ENCODE data around the gene SYNGAP1. TPM values are rescaled to one million over a fixed set of nuclear protein-coding genes. Genes with fewer than 3 reads are reported as not detected.

SYNGAP1 gene
- total RNA-seq, 4 donors from 2014 or later, result 0.71 to 2.3 (median 1.3) TPM

DNA sequence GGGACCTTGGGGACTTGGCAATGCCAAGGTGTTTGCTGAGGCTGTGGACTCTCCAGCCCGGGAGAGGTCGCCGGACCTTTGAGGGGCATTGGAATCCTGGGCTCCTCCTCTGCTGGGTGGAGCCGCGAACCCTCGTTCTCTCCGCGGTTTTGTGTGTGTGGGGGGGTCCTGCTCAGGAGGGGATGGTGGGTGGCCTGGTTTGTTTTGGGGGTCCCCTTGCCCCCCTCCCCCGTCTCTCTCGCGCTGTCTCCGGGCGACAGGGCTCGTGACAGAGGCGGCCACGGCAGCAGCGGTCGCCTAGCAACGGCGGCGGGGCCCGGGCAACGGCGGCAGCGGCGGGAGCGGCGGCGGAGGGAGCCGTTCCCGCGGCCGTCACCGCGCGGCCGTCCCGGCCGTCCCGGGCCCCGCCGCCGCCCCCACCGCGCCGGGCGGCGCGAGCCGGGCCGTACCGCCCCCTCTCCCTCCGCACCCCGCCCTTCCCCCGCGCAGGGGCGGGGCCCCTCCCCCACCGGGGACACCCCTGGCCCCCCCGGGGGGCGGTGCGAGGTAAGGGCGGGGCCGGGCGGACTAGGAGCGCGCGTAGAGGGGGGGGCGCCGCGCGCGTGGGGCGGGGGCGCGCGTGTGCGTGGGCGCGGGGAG is 7.8 kb downstream of the SYNGAP1 start:
- H3K27me3 ChIP-seq, result no peaks in the 10 kb centered on the region
- peaks cover 24 to 29% of the 10 kb centered on the region in 2 donors for H3K4me1 ChIP-seq
- H3K27ac ChIP-seq, result peak overlapping the region; percentile 52 to 91 (median 78)
- peak in 1 of 2 donors; percentile 12 for ATAC-seq
- peak overlapping the region; percentile 60 to 75 (median 64) for H3K4me3 ChIP-seq
- no peaks in the 10 kb centered on the region for H3K36me3 ChIP-seq
- intact Hi-C loops (cut with DNase I; ENCODE audit: low total_unique reads) (loop anchor here (5.0 kb wide), 1 partner anchor 140 kb away; the partner anchor contains the start of genes PFDN6 and WDR46), in situ Hi-C loops (cut with MboI; ENCODE audit: low sequenced_read_pairs in 4 of 4) (no loop called here)
- no peaks in the 10 kb centered on the region for H3K9me3 ChIP-seq
- DNase-seq, result no peak
- no peak for TF ChIP-seq POLR2A (IDR thresholded peaks at IDR 0.05)
- TF ChIP-seq, protein P1, sequence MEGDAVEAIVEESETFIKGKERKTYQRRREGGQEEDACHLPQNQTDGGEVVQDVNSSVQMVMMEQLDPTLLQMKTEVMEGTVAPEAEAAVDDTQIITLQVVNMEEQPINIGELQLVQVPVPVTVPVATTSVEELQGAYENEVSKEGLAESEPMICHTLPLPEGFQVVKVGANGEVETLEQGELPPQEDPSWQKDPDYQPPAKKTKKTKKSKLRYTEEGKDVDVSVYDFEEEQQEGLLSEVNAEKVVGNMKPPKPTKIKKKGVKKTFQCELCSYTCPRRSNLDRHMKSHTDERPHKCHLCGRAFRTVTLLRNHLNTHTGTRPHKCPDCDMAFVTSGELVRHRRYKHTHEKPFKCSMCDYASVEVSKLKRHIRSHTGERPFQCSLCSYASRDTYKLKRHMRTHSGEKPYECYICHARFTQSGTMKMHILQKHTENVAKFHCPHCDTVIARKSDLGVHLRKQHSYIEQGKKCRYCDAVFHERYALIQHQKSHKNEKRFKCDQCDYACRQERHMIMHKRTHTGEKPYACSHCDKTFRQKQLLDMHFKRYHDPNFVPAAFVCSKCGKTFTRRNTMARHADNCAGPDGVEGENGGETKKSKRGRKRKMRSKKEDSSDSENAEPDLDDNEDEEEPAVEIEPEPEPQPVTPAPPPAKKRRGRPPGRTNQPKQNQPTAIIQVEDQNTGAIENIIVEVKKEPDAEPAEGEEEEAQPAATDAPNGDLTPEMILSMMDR (IDR thresholded peaks at IDR 0.05 in 4 of 5, conservative IDR thresholded peaks at IDR 0.05 in 1 of 5), result no peak

DNA sequence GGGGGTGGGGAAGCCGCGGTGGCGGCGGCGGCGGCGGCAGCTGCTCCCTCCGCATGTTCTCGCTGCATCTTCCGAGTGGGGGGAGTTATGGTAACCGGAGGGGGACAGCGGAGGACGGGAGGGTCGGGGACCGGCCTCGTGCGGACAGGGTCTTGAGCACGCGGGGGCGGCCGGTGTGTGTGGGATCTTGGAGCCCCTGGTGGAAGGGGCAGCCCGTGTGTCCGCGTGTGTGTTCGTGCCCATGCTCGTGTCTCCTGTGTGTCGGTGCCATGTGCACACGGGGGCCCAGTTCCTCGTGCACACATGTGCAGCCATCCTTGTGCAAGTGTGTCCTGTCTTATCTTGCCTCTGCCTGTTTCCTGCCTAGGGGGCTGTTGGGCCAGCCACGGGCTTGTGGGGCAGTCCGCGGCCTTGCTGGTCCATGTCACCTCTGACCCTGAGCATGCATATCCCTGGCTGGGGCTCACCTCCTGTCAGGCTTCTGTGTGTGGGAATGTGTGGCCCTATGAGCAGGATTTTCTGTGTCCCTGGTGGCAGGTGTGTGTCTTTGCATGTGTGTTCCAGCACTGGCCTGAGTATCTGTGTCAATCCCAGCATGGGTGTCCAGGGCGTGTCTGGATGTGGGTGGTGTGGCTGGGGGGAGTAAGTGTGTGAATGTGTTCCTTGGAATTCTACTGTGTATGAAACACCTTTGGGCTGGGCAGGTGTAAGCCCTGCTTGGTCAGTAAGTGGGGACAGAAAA is 8.5 kb downstream of the SYNGAP1 start:
- DNase-seq, result no peak
- Histone ChIP-seq H3K9me3 (no peaks in the 10 kb centered on the region), H3K4me3 (peak overlapping the region; percentile 18 to 75 (median 42)), H3K27ac (peak overlapping the region in 3 of 4 donors; percentile 31 to 51 (median 35)), H3K4me1 (peaks cover 24 to 31% of the 10 kb centered on the region in 2 donors), H3K36me3 (no peaks in the 10 kb centered on the region), H3K27me3 (no peaks in the 10 kb centered on the region)
- in situ Hi-C loops (cut with MboI; ENCODE audit: low sequenced_read_pairs in 4 of 4), result no loop called here
- intact Hi-C loops (cut with DNase I; ENCODE audit: low total_unique reads), result loop anchor here (5.0 kb wide), 1 partner anchor 141 kb away; the partner anchor contains the start of genes PFDN6 and WDR46
- TF ChIP-seq, protein P1 (IDR thresholded peaks at IDR 0.05 in 4 of 5, conservative IDR thresholded peaks at IDR 0.05 in 1 of 5), result peak in 1 of 5 experiments; percentile 30
- TF ChIP-seq POLR2A (IDR thresholded peaks at IDR 0.05), result no peak
- ATAC-seq, result no peak

DNA sequence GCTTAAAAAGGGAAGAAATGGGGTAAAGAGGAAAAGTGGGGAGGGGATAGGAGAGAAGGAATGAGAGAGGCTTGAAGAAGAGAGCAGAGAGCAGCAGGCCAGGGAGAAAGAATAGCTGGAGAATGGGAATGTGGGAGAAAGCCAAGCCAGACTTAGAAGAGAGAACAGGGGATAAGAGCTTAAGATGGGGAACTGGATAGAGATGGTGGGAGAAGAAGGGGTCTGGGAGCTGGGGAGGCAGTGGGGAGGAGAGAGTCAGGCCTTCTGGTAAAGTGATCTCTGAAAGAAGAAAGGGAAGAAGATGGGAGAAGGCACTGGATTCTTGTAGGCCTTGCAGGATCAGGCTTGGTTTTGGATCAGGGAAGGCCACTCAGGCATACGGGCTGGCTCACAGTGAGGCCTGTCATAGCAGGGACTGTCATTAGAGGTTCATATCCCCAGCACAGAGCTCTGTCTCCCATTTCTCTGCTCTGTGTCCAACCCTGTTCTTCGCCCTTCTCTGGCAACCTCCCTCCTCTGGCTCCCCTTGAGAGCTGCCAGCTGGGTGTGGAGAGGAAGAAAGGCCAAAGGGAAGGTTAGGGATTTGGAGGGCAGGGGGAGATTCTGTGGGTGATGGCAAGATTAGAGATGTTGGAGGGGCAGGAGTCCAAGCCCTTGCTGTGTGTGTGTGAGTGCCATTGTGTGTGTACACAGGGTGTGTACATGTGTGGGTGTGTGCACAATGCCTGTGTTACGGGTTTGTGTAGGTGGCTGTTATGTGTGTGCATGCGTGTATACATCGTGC is 9.3 kb downstream of the SYNGAP1 start:
- DNase-seq, result no peak
- Histone ChIP-seq H3K27me3 (no peaks in the 10 kb centered on the region), H3K4me3 (no peak overlapping the region), H3K4me1 (peaks cover 29 to 37% of the 10 kb centered on the region in 2 donors), H3K36me3 (no peaks in the 10 kb centered on the region), H3K9me3 (no peaks in the 10 kb centered on the region), H3K27ac (peak overlapping the region in 3 of 4 donors; percentile 26 to 51 (median 35))
- ATAC-seq, result no peak
- intact Hi-C loops (cut with DNase I; ENCODE audit: low total_unique reads), result loop anchor here (5.0 kb wide), 1 partner anchor 142 kb away; the partner anchor contains the start of genes PFDN6 and WDR46
- TF ChIP-seq, protein P1 (IDR thresholded peaks at IDR 0.05 in 4 of 5, conservative IDR thresholded peaks at IDR 0.05 in 1 of 5), result no peak
- in situ Hi-C loops (cut with MboI; ENCODE audit: low sequenced_read_pairs in 4 of 4), result no loop called here

DNA sequence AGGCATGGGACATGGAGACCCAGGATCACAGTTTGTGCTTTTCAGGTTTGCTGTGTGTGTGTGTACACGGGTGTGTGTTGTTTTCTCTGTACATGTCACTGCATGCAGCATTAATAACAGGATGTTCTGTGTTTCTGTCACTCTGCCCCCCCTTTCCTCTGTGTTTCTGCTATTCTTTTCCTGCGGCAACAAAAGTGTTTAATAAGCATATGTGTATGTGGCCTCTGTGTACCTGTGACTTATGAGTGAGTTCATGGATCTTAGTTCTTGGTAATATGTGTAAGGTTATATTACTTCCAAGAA is 9.8 kb downstream of the SYNGAP1 start:
- ATAC-seq (no peak), DNase-seq (no peak)
- in situ Hi-C loops (cut with MboI; ENCODE audit: low sequenced_read_pairs in 4 of 4) (no loop called here), intact Hi-C loops (cut with DNase I; ENCODE audit: low total_unique reads) (loop anchor here (5.0 kb wide), 1 partner anchor 142 kb away; the partner anchor contains the start of genes PFDN6 and WDR46)
- H3K9me3 ChIP-seq, result no peaks in the 10 kb centered on the region
- H3K27me3 ChIP-seq, result no peaks in the 10 kb centered on the region
- no peak overlapping the region for H3K27ac ChIP-seq
- no peak for TF ChIP-seq POLR2A (IDR thresholded peaks at IDR 0.05)
- TF ChIP-seq, protein P1 (IDR thresholded peaks at IDR 0.05 in 4 of 5, conservative IDR thresholded peaks at IDR 0.05 in 1 of 5), result no peak
- H3K4me3 ChIP-seq, result no peak overlapping the region
- peaks cover 26 to 33% of the 10 kb centered on the region in 2 donors for H3K4me1 ChIP-seq
- H3K36me3 ChIP-seq, result no peaks in the 10 kb centered on the region

Data from gastrocnemius medialis (tissue), 4 donors.